MV-4-11 (cell line): ENCODE measurements around the gene TTLL10.

Experiments
- DNase-seq: peaks from one replicate; lab custom pipeline; 2025; lab: John Stamatoyannopoulos, UW

TTLL10 gene

DNA sequence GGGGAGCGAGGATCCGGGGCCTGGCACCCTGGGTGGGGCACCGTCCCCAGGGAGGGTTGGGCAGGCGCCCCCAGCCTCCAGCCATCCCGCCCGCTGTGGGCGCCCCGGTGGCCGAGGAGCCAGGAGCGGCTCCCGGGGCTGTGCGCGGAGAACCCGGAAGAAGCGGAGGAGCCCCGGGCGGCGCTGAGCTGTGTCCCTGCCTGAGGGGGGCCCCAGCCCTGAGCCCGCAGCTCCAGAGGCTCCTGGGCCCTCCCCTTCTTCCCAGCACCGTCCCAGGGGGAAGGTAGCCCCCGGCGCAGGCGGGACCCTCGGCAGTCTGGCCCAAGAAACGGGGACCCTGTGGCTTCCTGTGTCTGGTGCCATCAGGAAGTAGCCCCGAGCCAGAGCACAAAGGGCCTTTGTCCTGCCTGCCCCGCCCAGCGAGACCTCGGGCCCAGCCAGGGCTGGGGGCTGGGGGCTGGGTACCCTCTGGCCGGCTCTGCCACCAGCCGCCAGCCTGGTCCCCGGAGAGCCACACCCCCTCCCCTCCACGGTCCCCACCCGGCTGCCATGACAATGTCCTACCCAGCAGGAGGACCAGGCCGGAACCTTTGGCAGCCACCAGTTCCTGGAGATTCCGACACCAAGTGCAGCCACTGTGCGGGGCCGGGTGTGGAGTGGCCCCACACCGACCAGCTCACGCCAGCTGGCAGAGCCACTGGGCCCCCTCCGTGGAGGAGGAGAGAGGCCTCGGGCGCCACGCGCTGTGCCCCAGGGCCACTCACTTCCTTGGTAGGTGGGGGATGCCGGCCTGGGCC lies 15.6 kb upstream of the TTLL10 start:
- no peak for DNase-seq

- no peak for DNase-seq
Observed at GRCh38 chr1:1160281-1160930, 13.3 kb upstream of the TTLL10 start.

GRCh38 chr1:1161078-1161682 lies 12.5 kb upstream of the TTLL10 start:
- DNase-seq, result no peak

DNA sequence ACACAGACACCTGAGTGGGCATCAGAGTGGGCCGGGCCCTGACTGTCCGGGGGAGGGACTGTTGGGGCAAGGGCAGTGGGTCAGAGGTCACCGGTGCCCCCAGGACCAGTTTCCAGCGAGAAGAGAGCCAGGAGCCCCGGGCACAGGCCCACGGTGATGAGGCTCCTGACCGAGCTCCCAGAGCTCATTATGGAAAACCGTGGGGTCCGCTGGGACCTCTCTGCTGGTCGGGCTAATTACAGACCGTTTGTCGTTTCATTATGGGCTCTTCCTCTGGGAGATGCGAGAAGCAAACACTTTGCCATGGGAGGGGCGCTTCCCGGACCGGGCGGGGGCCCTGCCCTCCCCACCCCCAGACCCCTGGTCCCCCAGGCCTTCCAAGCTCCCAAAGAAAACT lies 12.0 kb upstream of the TTLL10 start:
- no peak for DNase-seq

- no peak for DNase-seq
Observed at GRCh38 chr1:1162597-1163537, 10.8 kb upstream of the TTLL10 start.

- DNase-seq, result no peak
Observed at GRCh38 chr1:1163538-1164070, 10.1 kb upstream of the TTLL10 start.

DNA sequence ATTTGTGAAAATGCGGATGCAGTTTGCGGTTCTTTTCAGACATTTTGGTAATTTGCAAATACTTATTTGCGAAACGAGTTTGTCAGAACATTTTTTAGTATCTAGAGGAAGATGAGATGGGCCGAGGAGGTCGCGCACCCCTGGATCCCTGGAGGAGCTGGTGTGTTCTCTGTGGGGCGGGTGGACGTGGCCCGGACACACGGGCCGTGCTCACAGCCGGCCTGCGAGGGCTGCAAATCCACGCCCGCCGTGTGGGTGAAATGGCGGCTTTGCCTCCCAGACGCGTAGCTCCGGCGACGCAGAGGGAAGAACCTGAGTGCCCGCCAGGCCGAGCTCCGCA lies 9.3 kb upstream of the TTLL10 start:
- DNase-seq, result no peak

- DNase-seq, result no peak
Observed at GRCh38 chr1:1164701-1165451, 8.8 kb upstream of the TTLL10 start.

GRCh38 chr1:1165485-1165884 lies 8.2 kb upstream of the TTLL10 start:
- no peak for DNase-seq

DNA sequence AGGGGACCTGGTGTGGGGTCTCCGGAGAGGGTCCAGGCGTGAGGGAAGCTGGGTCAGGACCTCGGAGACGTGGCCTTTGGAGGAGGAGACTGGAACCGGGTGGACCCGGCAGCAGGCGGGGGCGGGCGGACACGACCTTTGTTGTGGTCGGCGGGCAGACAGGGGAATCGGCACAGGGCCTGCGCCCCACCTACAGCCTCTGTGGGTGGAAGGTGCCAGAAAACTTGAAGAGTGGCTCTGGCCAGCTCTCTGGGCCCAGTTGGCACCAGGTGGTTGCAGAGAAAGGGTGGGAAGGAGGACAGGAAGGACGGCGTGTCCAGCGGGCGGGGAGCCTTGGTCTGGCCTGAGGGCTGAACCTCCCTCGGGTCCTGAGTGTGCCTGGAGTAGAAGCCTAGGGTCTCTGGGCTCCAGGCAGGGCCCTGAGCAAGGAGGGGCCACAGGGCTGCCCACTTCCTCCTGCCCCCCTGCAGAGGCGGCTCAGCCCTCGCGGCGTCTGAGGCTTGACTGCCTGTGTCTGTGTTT lies 7.7 kb upstream of the TTLL10 start:
- no peak for DNase-seq

DNA sequence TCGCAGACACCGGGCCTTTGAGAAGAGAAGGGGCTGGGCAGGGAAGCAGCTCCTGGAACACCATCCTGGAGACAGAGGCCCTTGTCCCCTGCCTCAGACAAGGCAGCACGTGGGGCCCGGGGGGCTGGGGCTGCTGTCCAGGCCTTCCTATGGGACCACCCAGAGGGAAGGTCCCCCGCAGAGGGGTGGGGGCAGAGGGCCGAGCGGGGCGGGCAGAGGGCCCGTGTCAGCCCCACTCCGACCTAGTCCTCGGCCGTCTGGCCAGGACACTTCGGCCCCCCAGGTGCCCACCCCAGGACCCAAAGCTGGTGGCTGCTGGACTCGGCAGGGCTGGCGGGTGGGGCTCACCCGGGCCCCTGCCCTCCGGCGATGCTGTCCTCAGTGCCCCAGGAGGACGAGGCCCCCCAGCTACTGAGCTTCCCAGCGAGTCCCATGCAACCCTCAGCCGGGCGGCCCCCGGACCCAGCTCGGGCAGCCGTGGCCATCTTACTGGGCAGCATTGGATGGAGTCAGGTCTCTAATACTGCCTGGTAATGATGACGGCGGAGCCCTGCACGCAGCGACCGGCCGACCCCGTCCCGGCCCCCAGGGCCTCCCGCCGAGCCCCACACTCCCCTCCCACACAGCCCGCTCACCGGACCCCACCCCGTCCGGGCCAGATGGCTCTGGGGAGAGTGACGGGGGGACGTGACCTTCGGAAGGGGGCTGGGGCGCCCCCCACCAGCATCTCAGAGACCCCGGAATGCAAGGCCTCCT lies 6.9 kb upstream of the TTLL10 start:
- no peak for DNase-seq

DNA sequence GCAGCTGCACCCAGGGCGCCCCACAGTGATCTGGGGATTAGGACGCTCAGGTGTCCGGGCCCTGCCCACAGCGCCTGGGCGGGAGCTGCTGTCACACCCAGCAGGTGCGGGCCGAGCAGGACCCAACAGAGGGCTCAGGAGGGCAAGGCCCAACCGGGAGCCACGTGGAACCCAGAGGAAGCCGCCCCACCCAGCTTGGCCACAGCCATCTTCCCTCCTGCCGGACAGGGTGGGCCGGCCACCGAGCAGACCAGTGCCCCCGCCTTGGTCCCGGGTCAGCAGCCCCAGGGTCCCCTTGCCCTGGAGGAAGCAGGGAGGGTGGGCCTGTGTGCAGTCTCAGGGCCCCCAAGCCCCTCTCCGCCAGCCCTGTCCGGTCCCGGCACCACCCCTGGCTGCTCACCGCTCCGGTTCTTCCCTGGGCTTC lies 6.3 kb upstream of the TTLL10 start:
- DNase-seq, result no peak

DNA sequence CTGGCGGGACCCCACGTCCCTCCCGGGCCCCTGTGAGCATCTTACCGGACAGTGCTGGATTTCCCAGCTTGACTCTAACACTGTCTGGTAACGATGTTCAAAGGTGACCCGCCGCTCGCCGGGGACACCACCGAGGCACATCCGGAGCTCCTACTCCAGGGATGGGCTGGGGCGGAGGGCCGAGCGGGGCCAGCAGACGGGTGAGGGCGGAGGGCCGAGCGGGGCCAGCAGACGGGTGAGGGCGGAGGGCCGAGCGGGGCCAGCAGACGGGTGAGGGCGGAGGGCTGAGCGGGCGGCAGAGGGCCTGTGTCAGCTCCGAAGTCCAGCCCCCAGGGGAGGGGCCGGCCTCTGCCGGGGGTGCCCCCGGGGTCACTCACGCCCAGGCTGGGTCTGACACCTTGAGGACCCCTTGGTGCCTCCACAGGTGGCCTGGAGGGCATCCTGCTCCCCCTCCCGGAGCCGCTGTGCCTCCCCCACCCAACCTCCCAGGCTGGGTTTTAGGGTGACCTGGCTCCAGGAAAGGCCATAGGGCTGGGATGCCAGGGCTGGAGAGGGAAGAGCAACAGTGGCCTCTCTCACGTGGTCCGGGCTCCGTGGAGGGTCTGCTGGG lies 5.7 kb upstream of the TTLL10 start:
- DNase-seq, result no peak

DNA sequence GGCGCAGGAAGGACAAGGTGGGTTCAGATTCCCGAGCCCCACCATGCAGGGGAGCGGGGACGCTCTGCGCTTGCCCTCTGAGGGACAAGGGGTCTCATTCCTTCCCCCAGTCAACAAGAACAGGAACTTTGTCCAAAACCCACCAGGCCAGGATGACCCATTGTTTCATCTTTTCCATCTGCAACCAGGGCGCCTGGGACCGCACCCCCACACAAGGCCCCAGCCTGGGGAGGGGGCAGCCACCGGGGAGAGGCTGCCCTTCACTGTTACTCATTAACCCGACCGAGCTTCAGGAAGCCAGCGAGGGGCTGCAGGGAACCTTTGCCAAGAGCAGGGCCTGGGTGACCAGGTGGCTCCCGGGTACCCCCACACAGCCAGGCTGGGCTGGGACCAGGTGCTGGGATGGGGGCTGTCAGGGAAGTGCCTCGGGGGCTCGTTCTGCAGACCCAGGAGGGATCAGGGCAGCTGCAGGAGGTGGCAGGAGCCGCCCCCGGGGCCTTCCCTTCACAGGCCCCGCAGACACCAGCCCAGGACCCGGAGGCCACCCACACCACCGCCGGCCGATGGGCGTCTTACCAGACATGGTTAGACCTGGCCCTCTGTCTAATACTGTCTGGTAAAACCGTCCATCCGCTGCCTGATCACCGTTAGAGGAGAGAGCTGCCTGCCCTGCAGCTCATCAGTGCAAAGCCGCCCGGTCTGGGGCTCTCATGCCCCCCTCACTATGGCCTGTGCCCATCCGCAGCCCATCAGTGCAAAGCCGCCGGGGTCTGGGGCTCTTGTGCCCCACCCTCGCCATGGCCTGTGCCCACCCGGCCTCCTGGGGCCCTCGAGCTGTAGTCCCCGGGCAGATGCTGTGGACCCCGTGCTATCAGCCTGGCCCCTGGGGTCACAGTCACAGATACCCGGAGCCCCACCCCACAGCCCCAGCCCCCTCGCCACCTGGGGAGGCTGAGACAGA lies 4.9 kb upstream of the TTLL10 start:
- DNase-seq, result no peak

- DNase-seq, result no peak
Observed at GRCh38 chr1:1169429-1170214, 4.1 kb upstream of the TTLL10 start.

DNA sequence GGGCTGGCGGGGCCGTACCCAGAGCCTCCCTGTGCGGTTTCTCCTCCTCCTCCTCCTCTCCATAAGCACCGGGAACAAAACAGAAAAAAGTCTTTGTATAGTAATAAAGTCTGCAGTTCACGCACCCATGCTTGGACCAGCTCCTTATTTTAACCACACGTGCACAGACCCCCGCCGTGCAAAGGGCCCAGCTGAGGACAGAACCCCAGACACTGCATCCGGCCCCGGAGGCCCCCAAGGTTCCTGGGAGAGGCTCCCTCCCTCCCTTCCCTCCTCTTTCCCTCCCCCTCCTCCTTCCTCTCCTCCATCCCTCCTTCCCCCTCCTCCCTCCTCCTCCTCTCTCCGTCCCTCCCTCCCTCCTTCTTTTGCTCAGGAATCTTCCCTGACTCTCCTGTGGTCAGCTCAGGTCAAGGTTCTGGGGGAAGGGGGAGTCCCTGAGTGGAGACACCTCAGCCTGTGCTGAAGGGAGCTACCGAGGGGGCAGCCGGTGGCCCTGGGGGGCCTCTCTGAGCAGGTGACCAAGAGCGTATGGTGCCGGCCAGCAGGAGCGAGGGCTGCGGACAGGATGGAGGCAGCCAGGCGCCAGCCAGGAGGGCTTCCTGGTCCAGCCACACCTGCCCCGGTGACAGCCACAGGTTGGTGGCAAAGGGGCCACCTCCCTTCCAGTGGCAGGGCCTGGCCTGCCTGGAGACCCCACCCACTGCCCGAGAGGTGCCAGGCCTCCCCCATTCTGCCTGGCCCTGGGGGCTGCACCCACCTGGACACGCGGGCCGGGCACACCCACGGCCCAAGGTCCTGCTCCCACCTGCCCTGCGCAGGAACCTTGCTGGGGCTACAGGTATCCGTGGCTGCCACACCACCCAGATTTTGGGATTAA lies 3.2 kb upstream of the TTLL10 start:
- DNase-seq, result no peak

GRCh38 chr1:1171161-1171545 lies 2.5 kb upstream of the TTLL10 start:
- DNase-seq, result no peak
